Gastroesophageal sphincter (tissue), 4 donors: ENCODE results near the gene CTNNA3. TPM values are rescaled to one million over a fixed set of nuclear protein-coding genes. Genes with fewer than 3 reads are reported as not detected.

Source experiments
- ATAC-seq: fragments of 150-250 bp; one replicate; pipeline ENCODE4 v1.9.1; 2016; ENCODE audit warnings: mild to moderate bottlenecking, moderate library complexity
- H3K27ac ChIP-seq, 4 donors: fragments of 200-600 bp; sonication (generic) in 3 of 4; 1 replicate in 3 of 4; 2 replicates in 1 of 4; pipeline ENCODE4 v1.5.1; 2016 to 2019
- H3K27me3 ChIP-seq: fragments of 200-600 bp; sonication (generic); one replicate; pipeline ENCODE4 v1.5.1; 2019
- H3K36me3 ChIP-seq, 2 donors: fragments of 200-600 bp; sonication (generic); one replicate each; pipeline ENCODE4 v1.5.1; 2019; ENCODE audit warnings: control low read depth in 1 of 2
- H3K4me1 ChIP-seq, 3 donors: fragments of 200-600 bp; sonication (generic); 1 replicate in 2 of 3; 2 replicates in 1 of 3; pipeline ENCODE4 v1.5.1; 2016 to 2019; ENCODE audit warnings: control low read depth in 2 of 3
- H3K4me3 ChIP-seq, 2 donors: fragments of 200-600 bp; sonication (generic); one replicate each; pipeline ENCODE4 v1.5.1; 2019; ENCODE audit warnings: mild to moderate bottlenecking in 1 of 2, moderate library complexity in 1 of 2
- H3K9me3 ChIP-seq, 3 donors: fragments of 200-600 bp; sonication (generic); one replicate each; pipeline ENCODE4 v1.5.1; 2017 to 2019; ENCODE audit warnings: control low read depth in 2 of 3
- EP300 ChIP-seq: sonication (generic); formaldehyde crosslinking; IDR thresholded peaks from one replicate; pipeline ENCODE4 v1.6.1; 2017; ENCODE audit warnings: antibody characterized with exemption, mild to moderate bottlenecking
- POLR2A ChIP-seq, 2 donors: fragments of 450-650 bp; IDR thresholded peaks; one replicate each; pipeline ENCODE4 v1.6.1; 2017; ENCODE audit warnings: antibody characterized with exemption in 2 of 2, mild to moderate bottlenecking in 2 of 2, moderate library complexity in 1 of 2
- POLR2AphosphoS5 ChIP-seq: sonication (generic); formaldehyde crosslinking; IDR thresholded peaks from one replicate; pipeline ENCODE4 v1.6.1; 2017; ENCODE audit warnings: antibody characterized with exemption
- WGBS, 2 donors: methylation state at CpG; one replicate each; pipeline ENCODE4 v1.1.5; 2018; ENCODE audit warnings: low coverage in 1 of 2; 5-methylcytosine and 5-hydroxymethylcytosine counted together
- total RNA-seq, 4 donors: library from RNA; depleted of rRNA; stranded (reverse); fragments of >200 nt; gene quantifications; one replicate each; pipeline ENCODE4 v1.1.0, GENCODE V29; 2016
- TF ChIP-seq, protein P1 (sequence below), 4 experiments: fragments of 200-600 bp in 2 of 4; fragments of 450-650 bp in 2 of 4; sonication (generic) in 1 of 4; IDR thresholded peaks; one replicate each; pipeline ENCODE4 v1.5.1; 2017 to 2019; ENCODE audit warnings: antibody characterized with exemption in 4 of 4, mild to moderate bottlenecking in 2 of 4, moderate library complexity in 2 of 4

CTNNA3 gene
- total RNA-seq, 4 donors from 2014 or later: 5.1 to 22.0 (median 13.8) TPM

DNA sequence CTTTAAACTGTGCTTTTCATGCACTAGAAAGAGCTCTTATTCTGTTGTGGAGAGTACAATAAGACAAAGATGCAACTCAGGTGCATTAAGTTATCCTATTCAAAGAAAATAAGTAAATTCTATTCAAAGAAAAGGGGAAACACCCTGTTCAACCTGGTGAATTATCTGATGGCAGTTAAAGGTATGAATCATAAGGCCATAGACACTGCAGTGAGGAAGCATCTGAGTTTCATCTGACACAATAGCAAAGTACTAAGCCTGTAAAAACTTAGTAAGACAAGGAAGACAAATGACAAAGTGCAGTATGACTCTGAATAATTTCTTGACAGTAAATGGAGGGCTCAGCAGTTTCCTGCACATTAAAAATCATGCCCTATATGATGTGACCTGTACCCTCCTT lies 861.2 kb downstream of the CTNNA3 start:
- no peak for ATAC-seq
- Histone ChIP-seq H3K36me3 (no peaks in the 10 kb centered on the region), H3K4me3 (no peak overlapping the region), H3K27me3 (no peaks in the 10 kb centered on the region), H3K27ac (no peak overlapping the region), H3K9me3 (no peaks in the 10 kb centered on the region), H3K4me1 (no peaks in the 10 kb centered on the region)
- TF ChIP-seq POLR2AphosphoS5 (no peak), POLR2A (IDR thresholded peaks at IDR 0.05) (no peak), EP300 (no peak)
- TF ChIP-seq, protein P1, sequence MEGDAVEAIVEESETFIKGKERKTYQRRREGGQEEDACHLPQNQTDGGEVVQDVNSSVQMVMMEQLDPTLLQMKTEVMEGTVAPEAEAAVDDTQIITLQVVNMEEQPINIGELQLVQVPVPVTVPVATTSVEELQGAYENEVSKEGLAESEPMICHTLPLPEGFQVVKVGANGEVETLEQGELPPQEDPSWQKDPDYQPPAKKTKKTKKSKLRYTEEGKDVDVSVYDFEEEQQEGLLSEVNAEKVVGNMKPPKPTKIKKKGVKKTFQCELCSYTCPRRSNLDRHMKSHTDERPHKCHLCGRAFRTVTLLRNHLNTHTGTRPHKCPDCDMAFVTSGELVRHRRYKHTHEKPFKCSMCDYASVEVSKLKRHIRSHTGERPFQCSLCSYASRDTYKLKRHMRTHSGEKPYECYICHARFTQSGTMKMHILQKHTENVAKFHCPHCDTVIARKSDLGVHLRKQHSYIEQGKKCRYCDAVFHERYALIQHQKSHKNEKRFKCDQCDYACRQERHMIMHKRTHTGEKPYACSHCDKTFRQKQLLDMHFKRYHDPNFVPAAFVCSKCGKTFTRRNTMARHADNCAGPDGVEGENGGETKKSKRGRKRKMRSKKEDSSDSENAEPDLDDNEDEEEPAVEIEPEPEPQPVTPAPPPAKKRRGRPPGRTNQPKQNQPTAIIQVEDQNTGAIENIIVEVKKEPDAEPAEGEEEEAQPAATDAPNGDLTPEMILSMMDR (IDR thresholded peaks at IDR 0.05): no peak

DNA sequence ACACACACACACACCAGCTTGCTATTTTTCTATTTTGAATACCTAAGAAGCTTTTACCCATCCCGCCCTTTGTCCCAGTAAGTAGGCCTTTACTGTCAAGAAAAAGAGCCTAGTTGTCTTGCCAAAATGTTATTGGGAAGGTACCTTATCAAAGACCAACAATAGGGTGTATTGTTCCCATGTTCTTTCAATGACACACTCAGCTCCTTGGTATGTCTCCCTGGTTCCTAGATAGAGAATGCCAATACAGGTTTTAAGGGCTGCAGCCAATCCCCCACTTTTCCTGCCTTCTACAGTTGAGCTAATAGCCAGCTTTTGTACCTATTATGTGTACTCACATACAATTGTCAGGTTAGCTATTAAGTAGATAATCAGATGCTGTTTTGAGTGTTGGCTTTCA lies 862.1 kb downstream of the CTNNA3 start:
- TF ChIP-seq POLR2AphosphoS5: no peak
- TF ChIP-seq EP300: no peak
- TF ChIP-seq, protein P1 (IDR thresholded peaks at IDR 0.05): no peak
- no peak for TF ChIP-seq POLR2A (IDR thresholded peaks at IDR 0.05)
- ATAC-seq: no peak
- Histone ChIP-seq H3K27me3 (no peaks in the 10 kb centered on the region), H3K27ac (no peak overlapping the region), H3K4me3 (no peak overlapping the region), H3K4me1 (no peaks in the 10 kb centered on the region), H3K36me3 (no peaks in the 10 kb centered on the region), H3K9me3 (no peaks in the 10 kb centered on the region)
- WGBS, 2 donors: 33 to 73% methylated on average over 1 of the region's 1 CpG

DNA sequence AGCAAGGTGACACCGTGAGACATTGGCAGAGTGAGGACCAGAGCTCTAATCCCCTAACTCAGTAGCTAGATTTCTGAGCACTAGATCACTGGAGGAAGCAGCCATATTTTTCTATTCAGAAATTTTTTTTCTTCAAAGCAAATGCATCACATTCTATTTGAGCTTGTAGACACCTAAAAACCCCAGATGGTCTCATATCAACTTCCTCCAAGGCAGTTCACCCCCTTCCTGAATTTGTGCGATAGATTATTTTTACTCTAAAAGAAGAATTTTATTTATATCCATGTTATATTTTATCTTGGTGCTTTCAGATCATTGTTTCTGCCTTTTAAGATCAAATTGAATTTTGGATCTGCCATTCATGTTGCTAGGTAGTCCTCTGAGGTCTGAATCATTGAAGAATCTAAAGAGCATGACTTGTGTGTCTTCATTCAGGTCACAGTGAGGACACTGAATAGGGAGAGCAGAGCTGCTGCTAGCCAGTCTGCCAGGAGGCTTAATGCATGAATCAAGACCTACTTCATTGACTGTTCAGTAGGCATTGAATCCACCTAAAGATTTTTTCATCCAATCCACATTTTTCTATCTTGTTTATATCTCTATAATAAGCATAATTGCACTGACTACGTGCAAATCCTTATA lies 863.1 kb downstream of the CTNNA3 start:
- 44 to 85% methylated on average over 3 of the region's 3 CpGs for WGBS, 2 donors
- Histone ChIP-seq H3K9me3 (no peaks in the 10 kb centered on the region), H3K4me1 (no peaks in the 10 kb centered on the region), H3K27me3 (no peaks in the 10 kb centered on the region), H3K36me3 (no peaks in the 10 kb centered on the region), H3K4me3 (no peak overlapping the region), H3K27ac (no peak overlapping the region)
- ATAC-seq: no peak
- TF ChIP-seq EP300 (no peak), POLR2AphosphoS5 (no peak), POLR2A (IDR thresholded peaks at IDR 0.05) (no peak)
- TF ChIP-seq, protein P1 (IDR thresholded peaks at IDR 0.05): no peak

DNA sequence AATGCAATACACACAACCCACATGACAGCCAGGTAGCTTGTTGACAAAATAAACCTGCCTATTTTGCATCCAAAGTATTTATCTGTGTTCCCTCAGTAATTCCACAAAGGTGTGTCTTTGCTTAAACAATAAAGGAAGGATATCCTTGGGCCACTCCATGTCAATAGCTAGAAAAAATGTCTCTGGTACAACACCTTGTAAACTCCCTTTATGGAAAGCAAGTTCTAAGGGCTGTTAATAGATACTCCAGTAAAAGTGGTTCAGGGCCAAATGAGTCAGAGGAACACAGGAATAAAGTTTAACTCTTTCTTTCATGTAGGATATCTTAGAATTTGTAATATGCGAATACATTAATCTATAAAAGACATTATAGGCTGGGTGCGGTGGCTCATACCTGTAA lies 867.0 kb downstream of the CTNNA3 start:
- no peak for ATAC-seq
- no peak for TF ChIP-seq POLR2AphosphoS5
- no peak for TF ChIP-seq EP300
- TF ChIP-seq, protein P1 (IDR thresholded peaks at IDR 0.05): no peak

DNA sequence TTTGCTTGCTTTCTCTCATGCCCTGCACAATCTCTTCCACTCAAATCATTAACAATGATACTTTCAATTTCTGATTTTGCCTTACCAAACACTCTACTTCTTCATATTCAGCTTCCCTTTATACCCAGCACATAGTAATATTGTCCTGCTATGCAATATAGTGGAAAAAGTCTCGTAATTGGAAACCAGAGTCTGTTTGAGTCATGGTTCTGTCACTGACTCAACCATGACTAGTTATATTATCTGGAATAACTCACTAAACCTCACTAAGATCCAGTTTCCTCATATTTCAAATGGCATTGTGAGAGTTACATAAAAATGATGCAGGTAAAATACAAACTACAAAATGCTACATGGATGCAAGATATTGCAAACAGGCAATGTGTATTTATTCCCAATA lies 868.6 kb downstream of the CTNNA3 start:
- TF ChIP-seq EP300 (no peak), POLR2A (IDR thresholded peaks at IDR 0.05) (no peak), POLR2AphosphoS5 (no peak)
- TF ChIP-seq, protein P1 (IDR thresholded peaks at IDR 0.05): no peak
- Histone ChIP-seq H3K27me3 (no peaks in the 10 kb centered on the region), H3K36me3 (no peaks in the 10 kb centered on the region), H3K4me1 (no peaks in the 10 kb centered on the region), H3K4me3 (no peak overlapping the region), H3K9me3 (no peaks in the 10 kb centered on the region), H3K27ac (no peak overlapping the region)
- 47 to 50% methylated on average over 1 of the region's 1 CpG for WGBS, 2 donors
- ATAC-seq: no peak

More for the DNA sequence above, 867.0 kb downstream of the CTNNA3 start:
- Histone ChIP-seq H3K4me3 (no peak overlapping the region), H3K27ac (no peak overlapping the region), H3K9me3 (no peaks in the 10 kb centered on the region), H3K36me3 (no peaks in the 10 kb centered on the region), H3K4me1 (no peaks in the 10 kb centered on the region), H3K27me3 (no peaks in the 10 kb centered on the region)
- WGBS, 2 donors: 100% methylated on average over 2 of the region's 2 CpGs; no CpG with 5 or more reads in 1 of the 2 donors
